ENCODE measurements around the gene RHEB.

Gene RHEB

GRCh38 chr7:151503902-151504714 lies 15.6 kb downstream of the RHEB start:
- DNase-seq (ENCODE audit: low spot score): no peak

- DNase-seq (ENCODE audit: low spot score): no peak
Measured at GRCh38 chr7:151501676-151502075, 18.0 kb downstream of the RHEB start.

GRCh38 chr7:151498495-151498894 lies 21.2 kb downstream of the RHEB start:
- DNase-seq (ENCODE audit: low spot score): no peak

- DNase-seq (ENCODE audit: low spot score): no peak
Measured at GRCh38 chr7:151497306-151497871, 22.3 kb downstream of the RHEB start.

GRCh38 chr7:151495360-151495759 lies 24.3 kb downstream of the RHEB start:
- no peak for DNase-seq (ENCODE audit: low spot score)

GRCh38 chr7:151494298-151495284 lies 25.1 kb downstream of the RHEB start:
- DNase-seq (ENCODE audit: low spot score): no peak

GRCh38 chr7:151493083-151493482 lies 26.6 kb downstream of the RHEB start:
- DNase-seq (ENCODE audit: low spot score): no peak

GRCh38 chr7:151491859-151492258 lies 27.8 kb downstream of the RHEB start:
- DNase-seq (ENCODE audit: low spot score): no peak

- peak; percentile 80 for DNase-seq (ENCODE audit: low spot score)
Measured at GRCh38 chr7:151490456-151491105, 29.1 kb downstream of the RHEB start.

- no peak for DNase-seq (ENCODE audit: low spot score)
Measured at GRCh38 chr7:151489498-151489897, 30.2 kb downstream of the RHEB start.

GRCh38 chr7:151488096-151488495 lies 31.6 kb downstream of the RHEB start:
- no peak for DNase-seq (ENCODE audit: low spot score)

- no peak for DNase-seq (ENCODE audit: low spot score)
Measured at GRCh38 chr7:151487228-151487627, 32.5 kb downstream of the RHEB start.

GRCh38 chr7:151486074-151486473 lies 33.6 kb downstream of the RHEB start:
- DNase-seq (ENCODE audit: low spot score): no peak

GRCh38 chr7:151484971-151485707 lies 34.6 kb downstream of the RHEB start:
- DNase-seq (ENCODE audit: low spot score): peak; percentile 81

- DNase-seq (ENCODE audit: low spot score): no peak
Measured at GRCh38 chr7:151483711-151483983, 36.0 kb downstream of the RHEB start.

GRCh38 chr7:151482883-151483710 lies 36.6 kb downstream of the RHEB start:
- DNase-seq (ENCODE audit: low spot score): no peak

- DNase-seq (ENCODE audit: low spot score): no peak
Measured at GRCh38 chr7:151481650-151482505, 37.8 kb downstream of the RHEB start.

- DNase-seq (ENCODE audit: low spot score): no peak
Measured at GRCh38 chr7:151477867-151478266, 41.8 kb downstream of the RHEB start.

GRCh38 chr7:151472644-151473380 lies 46.9 kb downstream of the RHEB start:
- no peak for DNase-seq (ENCODE audit: low spot score)

Measured in pons (tissue), 1 donor.